Keratinocyte (primary cell): ENCODE measurements around the gene STK24. TPM values are rescaled to one million over a fixed set of nuclear protein-coding genes. Genes with fewer than 3 reads are reported as not detected.

Source experiments
- DNase-seq: peaks from one replicate; pipeline ENCODE4 v3.0.0-alpha.2; 2011; ENCODE audit warnings: low read depth, missing footprints, low spot score
- FAIRE-seq: peaks from 2 replicates; lab custom pipeline; 2011; peaks lifted over from hg19 to GRCh38; lab: Jason Lieb, UNC
- H2AFZ ChIP-seq: 2 replicates; pipeline ENCODE4 v1.6.0; 2012; ENCODE audit warnings: low read length, control low read depth, inconsistent platforms; ENCODE audit not compliant: control insufficient read depth
- H3K27ac ChIP-seq: 2 replicates; pipeline ENCODE4 v1.5.1; 2011; ENCODE audit warnings: low read length; ENCODE audit not compliant: control insufficient read depth, insufficient read depth
- H3K27me3 ChIP-seq: 3 replicates; pipeline ENCODE4 v1.6.0; 2011; ENCODE audit warnings: low read length; ENCODE audit not compliant: control insufficient read depth, insufficient read depth; ENCODE audit errors: extremely low read depth
- H3K36me3 ChIP-seq, 2 experiments: 2 replicates in 1 of 2; 3 replicates in 1 of 2; pipeline ENCODE4 v1.5.1; 2011; ENCODE audit warnings: low read length in 2 of 2, mild to moderate bottlenecking in 1 of 2; ENCODE audit not compliant: control insufficient read depth in 2 of 2, insufficient read depth in 2 of 2; ENCODE audit errors: extremely low read depth in 1 of 2
- H3K4me1 ChIP-seq: 3 replicates; pipeline ENCODE4 v1.5.1; 2011; ENCODE audit warnings: low read length; ENCODE audit not compliant: control insufficient read depth, insufficient read depth; ENCODE audit errors: extremely low read depth
- H3K4me2 ChIP-seq: 3 replicates; pipeline ENCODE4 v1.6.0; 2011; ENCODE audit warnings: low read depth, low read length; ENCODE audit not compliant: control insufficient read depth, insufficient read depth; ENCODE audit errors: extremely low read depth
- H3K4me3 ChIP-seq, 3 experiments: fragments of 200-600 bp in 1 of 3; sonication (generic) in 1 of 3; 2 replicates in 2 of 3; 3 replicates in 1 of 3; pipeline ENCODE4 v1.5.1; 2011 to 2016; ENCODE audit warnings: low read length in 3 of 3, mild to moderate bottlenecking in 3 of 3, control low read depth in 2 of 3, inconsistent platforms in 1 of 3, low read depth in 1 of 3, mixed read lengths in 1 of 3, mixed run types in 1 of 3, moderate library complexity in 1 of 3; ENCODE audit not compliant: control insufficient read depth in 2 of 3, insufficient read depth in 2 of 3; ENCODE audit errors: extremely low read depth in 1 of 3
- H3K79me2 ChIP-seq: 2 replicates; pipeline ENCODE4 v1.6.0; 2012; ENCODE audit warnings: low read length; ENCODE audit not compliant: control insufficient read depth, insufficient read depth
- H3K9ac ChIP-seq: 3 replicates; pipeline ENCODE4 v1.6.0; 2011; ENCODE audit warnings: low read length; ENCODE audit not compliant: control insufficient read depth, insufficient read depth; ENCODE audit errors: extremely low read depth
- H3K9me1 ChIP-seq: 3 replicates; pipeline ENCODE4 v1.6.0; 2011; ENCODE audit warnings: low read length; ENCODE audit not compliant: control insufficient read depth, insufficient read depth; ENCODE audit errors: extremely low read depth
- H3K9me3 ChIP-seq: 2 replicates; pipeline ENCODE4 v1.5.1; 2012; ENCODE audit warnings: low read depth, low read length; ENCODE audit not compliant: control insufficient read depth
- H4K20me1 ChIP-seq: 3 replicates; pipeline ENCODE4 v1.6.0; 2011; ENCODE audit warnings: low read length; ENCODE audit not compliant: control insufficient read depth, insufficient read depth; ENCODE audit errors: extremely low read depth
- CTCF ChIP-seq, 3 experiments: IDR thresholded peaks in 1 of 3; conservative IDR thresholded peaks in 1 of 3; optimal IDR thresholded peaks in 1 of 3; 2 replicates in 2 of 3; 3 replicates in 1 of 3; pipeline versions ENCODE3 to v1.5.1; 2011; ENCODE audit warnings: low read length in 3 of 3, mild to moderate bottlenecking in 3 of 3, moderate library complexity in 2 of 3, control low read depth in 1 of 3, inconsistent platforms in 1 of 3; ENCODE audit not compliant: insufficient read depth in 2 of 3; ENCODE audit errors: extremely low read depth in 1 of 3
- EZH2 ChIP-seq: IDR thresholded peaks from one replicate; pipeline ENCODE4 v1.6.1; 2012; ENCODE audit warnings: inconsistent platforms, mild to moderate bottlenecking, low read length, moderate library complexity
- dilution Hi-C: fragments of 300-500 bp; cut with MboI; formaldehyde crosslinking; loops from one replicate; pipeline ENCODE4 v1.7.0; 2020; ENCODE audit warnings: low sequenced_read_pairs; ENCODE audit not compliant: extremely low pct_ligation_motif_present
- polyA plus RNA-seq, 5 experiments: library from polyadenylated mRNA; depleted of rRNA in 3 of 5; stranded (reverse) in 3 of 5; stranded (forward) in 1 of 5; unstranded in 1 of 5; fragments of >200 nt; gene quantifications; 1 replicate in 1 of 5; 2 replicates in 3 of 5; 3 replicates in 1 of 5; pipeline versions ENCODE4 v1.2.1 to v1.2.3, GENCODE V29; 2011 to 2012; ENCODE audit warnings: missing spikeins in 2 of 5, low read depth in 1 of 5, low replicate concordance in 1 of 5

Gene STK24
- polyA plus RNA-seq, 1 donor (not counting 4 experiments of a cell fraction or from before 2014, with no cell fraction given) = 81.6 TPM

- no peak overlapping the region for H3K27ac ChIP-seq
- dilution Hi-C loops = no loop called here
- H2AFZ ChIP-seq = no peak overlapping the region
These were observed 149.4 kb downstream of the STK24 start for GRCh38 chr13:98427331-98427995.

GRCh38 chr13:98423417-98423816 is 153.5 kb downstream of the STK24 start:
- Histone ChIP-seq H3K9me3 (no peaks in the 10 kb centered on the region), H3K4me3 (no peak overlapping the region), H3K36me3 (no peaks in the 10 kb centered on the region), H2AFZ (no peak overlapping the region), H3K9ac (no peak overlapping the region), H3K79me2 (no peaks in the 10 kb centered on the region), H4K20me1 (no peaks in the 10 kb centered on the region), H3K4me2 (no peak overlapping the region), H3K27ac (no peak overlapping the region), H3K4me1 (no peaks in the 10 kb centered on the region), H3K9me1 (no peaks in the 10 kb centered on the region), H3K27me3 (no peaks in the 10 kb centered on the region)
- TF ChIP-seq CTCF (optimal IDR thresholded peaks at IDR 0.05 in 1 of 3, IDR thresholded peaks at IDR 0.05 in 1 of 3, conservative IDR thresholded peaks at IDR 0.05 in 1 of 3; ENCODE audit: extremely low read depth in 1 of 3, insufficient read depth in 2 of 3, low read length in 3 of 3) (no peak), EZH2 (no peak)
- DNase-seq (no peak), FAIRE-seq (no peak)
- dilution Hi-C loops = no loop called here

More at GRCh38 chr13:98427331-98427995, 149.4 kb downstream of the STK24 start:
- TF ChIP-seq EZH2 (no peak), CTCF (optimal IDR thresholded peaks at IDR 0.05 in 1 of 3, IDR thresholded peaks at IDR 0.05 in 1 of 3, conservative IDR thresholded peaks at IDR 0.05 in 1 of 3; ENCODE audit: extremely low read depth in 1 of 3, insufficient read depth in 2 of 3, low read length in 3 of 3) (no peak)
- no peaks in the 10 kb centered on the region for H3K4me1 ChIP-seq
- no peak overlapping the region for H3K4me2 ChIP-seq
- FAIRE-seq = no peak
- H3K4me3 ChIP-seq = no peak overlapping the region
- no peaks in the 10 kb centered on the region for H3K36me3 ChIP-seq
- no peaks in the 10 kb centered on the region for H3K9me1 ChIP-seq
- no peak for DNase-seq
- no peak overlapping the region for H3K9ac ChIP-seq
- H3K9me3 ChIP-seq = no peaks in the 10 kb centered on the region
- H3K27me3 ChIP-seq = no peaks in the 10 kb centered on the region
- H4K20me1 ChIP-seq = no peaks in the 10 kb centered on the region
- no peaks in the 10 kb centered on the region for H3K79me2 ChIP-seq
